Endodermal cell (in vitro differentiated cells): Measurements from ENCODE around the gene CNTN1. TPM values are rescaled to one million over a fixed set of nuclear protein-coding genes. Genes with fewer than 3 reads are reported as not detected.

Source experiments
- DNase-seq: peaks from one replicate; pipeline ENCODE4 v3.0.0-alpha.2; 2017
- H3K27ac ChIP-seq: 2 replicates; pipeline ENCODE4 v1.5.1; 2013; ENCODE audit warnings: mild to moderate bottlenecking, low read depth, low read length, moderate library complexity
- H3K27me3 ChIP-seq: 2 replicates; pipeline ENCODE4 v1.6.1; 2013; ENCODE audit warnings: mild to moderate bottlenecking, low read length, moderate library complexity; ENCODE audit not compliant: insufficient read depth, control insufficient read depth, poor library complexity, severe bottlenecking
- H3K36me3 ChIP-seq: 2 replicates; pipeline ENCODE4 v1.7.0; 2013; ENCODE audit warnings: mild to moderate bottlenecking, low read length, moderate library complexity; ENCODE audit not compliant: control insufficient read depth, insufficient read depth
- H3K4me1 ChIP-seq: one replicate; pipeline ENCODE4 v1.7.0; 2013; ENCODE audit warnings: low read length; ENCODE audit not compliant: control insufficient read depth, insufficient read depth
- H3K4me3 ChIP-seq: 2 replicates; pipeline ENCODE4 v1.5.1; 2013; ENCODE audit warnings: mild to moderate bottlenecking, low read length, moderate library complexity
- H3K9ac ChIP-seq: 2 replicates; pipeline ENCODE4 v1.6.1; 2013; ENCODE audit warnings: mild to moderate bottlenecking, low read length, moderate library complexity; ENCODE audit not compliant: poor library complexity, severe bottlenecking; ENCODE audit errors: extremely low read depth
- H3K9me3 ChIP-seq: 2 replicates; pipeline ENCODE4 v1.6.1; 2013; ENCODE audit warnings: mild to moderate bottlenecking, low read length, moderate library complexity; ENCODE audit not compliant: control insufficient read depth
- H3K27ac Mint-ChIP-seq: 2 replicates; pipeline ENCODE4 v1.8.0; 2020; ENCODE audit warnings: mixed read lengths
- H3K27me3 Mint-ChIP-seq: 2 replicates; pipeline ENCODE4 v1.8.0; 2021; ENCODE audit warnings: mild to moderate bottlenecking, mixed read lengths; ENCODE audit not compliant: insufficient read depth
- H3K36me3 Mint-ChIP-seq: 2 replicates; pipeline ENCODE4 v1.8.0; 2020; ENCODE audit warnings: low read depth, mixed read lengths
- H3K4me1 Mint-ChIP-seq: 2 replicates; pipeline ENCODE4 v1.8.0; 2020; ENCODE audit warnings: mixed read lengths
- H3K4me3 Mint-ChIP-seq: 2 replicates; pipeline ENCODE4 v1.8.0; 2020; ENCODE audit warnings: mild to moderate bottlenecking, moderate library complexity, mixed read lengths
- H3K9me3 Mint-ChIP-seq: 2 replicates; pipeline ENCODE4 v1.8.0; 2020; ENCODE audit warnings: mild to moderate bottlenecking, mixed read lengths
- CTCF ChIP-seq: fragments of 200-600 bp; sonication (generic); conservative IDR thresholded peaks from 2 replicates; pipeline ENCODE4 v1.5.0; 2021; ENCODE audit warnings: antibody characterized with exemption, mild to moderate bottlenecking
- WGBS, 2 experiments: methylation state at CpG; one replicate each; pipeline versions ENCODE4 v1.1.5 to v1.1.7; 2013; ENCODE audit warnings: missing lambda C conversion rate in 2 of 2, mixed read lengths in 1 of 2; ENCODE audit not compliant: insufficient coverage in 1 of 2, insufficient read length in 1 of 2; 5-methylcytosine and 5-hydroxymethylcytosine counted together
- total RNA-seq, 2 donors: library from RNA; stranded (reverse); fragmentation: NEBNext Ultra II Directional in 1 of 2; extraction: Animal tissue kit (Norgen Biotek cat#: 25700) in 1 of 2; gene quantifications; 2 replicates in 1 of 2; 3 replicates in 1 of 2; pipeline ENCODE4 v1.2.1, GENCODE V29; 2021

The CNTN1 gene
- total RNA-seq, 2 donors from 2014 or later = 8.4 to 8.6 TPM

GRCh38 chr12:40999210-40999609 is 307.0 kb downstream of the CNTN1 start:
- no peak overlapping the region for H3K27ac ChIP-seq
- WGBS, 2 experiments = no CpG with 5 or more reads among the region's 1 CpG
- H3K9ac ChIP-seq = no peak overlapping the region
- peaks cover 30% of the 10 kb centered on the region for H3K9me3 Mint-ChIP-seq
- H3K4me1 Mint-ChIP-seq = no peaks in the 10 kb centered on the region
- no peak for DNase-seq
- no peaks in the 10 kb centered on the region for H3K27me3 Mint-ChIP-seq
- peaks cover 3% of the 10 kb centered on the region for H3K36me3 Mint-ChIP-seq
- no peak overlapping the region for H3K4me3 ChIP-seq
- peaks cover 15% of the 10 kb centered on the region for H3K9me3 ChIP-seq
- H3K4me1 ChIP-seq = no peaks in the 10 kb centered on the region
- H3K27me3 ChIP-seq = no peaks in the 10 kb centered on the region
- no peak for TF ChIP-seq CTCF
- no peak overlapping the region for H3K27ac Mint-ChIP-seq
- no peaks in the 10 kb centered on the region for H3K36me3 ChIP-seq
- H3K4me3 Mint-ChIP-seq = no peak overlapping the region

GRCh38 chr12:41008472-41008871 is 316.2 kb downstream of the CNTN1 start:
- Histone ChIP-seq H3K27ac (no peak overlapping the region), H3K27me3 (no peaks in the 10 kb centered on the region), H3K9me3 (peaks cover 71% of the 10 kb centered on the region), H3K9ac (no peak overlapping the region), H3K36me3 (no peaks in the 10 kb centered on the region), H3K4me1 (no peaks in the 10 kb centered on the region), H3K4me3 (no peak overlapping the region)
- no peaks in the 10 kb centered on the region for H3K27me3 Mint-ChIP-seq
- H3K36me3 Mint-ChIP-seq = peaks cover 15% of the 10 kb centered on the region
- no peak overlapping the region for H3K27ac Mint-ChIP-seq
- no peak overlapping the region for H3K4me3 Mint-ChIP-seq
- peaks cover 91% of the 10 kb centered on the region for H3K9me3 Mint-ChIP-seq
- 93% methylated on average over 1 of the region's 1 CpG; no CpG with 5 or more reads in 1 of the 2 experiments for WGBS, 2 experiments
- TF ChIP-seq CTCF = no peak
- no peak for DNase-seq
- H3K4me1 Mint-ChIP-seq = no peaks in the 10 kb centered on the region

GRCh38 chr12:41011939-41012338 is 319.7 kb downstream of the CNTN1 start:
- Mint-ChIP-seq H3K27me3 (no peaks in the 10 kb centered on the region), H3K4me3 (no peak overlapping the region), H3K36me3 (peaks cover 10% of the 10 kb centered on the region), H3K9me3 (peaks cover 60% of the 10 kb centered on the region), H3K4me1 (no peaks in the 10 kb centered on the region), H3K27ac (no peak overlapping the region)
- Histone ChIP-seq H3K4me3 (no peak overlapping the region), H3K27ac (no peak overlapping the region), H3K9ac (no peak overlapping the region), H3K27me3 (no peaks in the 10 kb centered on the region), H3K4me1 (no peaks in the 10 kb centered on the region), H3K9me3 (peaks cover 53% of the 10 kb centered on the region), H3K36me3 (no peaks in the 10 kb centered on the region)
- peak; percentile 44 for TF ChIP-seq CTCF
- peak; percentile 53 for DNase-seq
- 80 to 94% methylated on average over 1 of the region's 1 CpG for WGBS, 2 experiments
